Measurements from ENCODE around the gene PRG2. TPM values are rescaled to one million over a fixed set of nuclear protein-coding genes. Genes with fewer than 3 reads are reported as not detected.

The PRG2 gene
- polyA plus RNA-seq, 2 of the 4 experiments (the other 2 are of a cell fraction): not detected

GRCh38 chr11:57348052-57348451, 42.4 kb downstream of the PRG2 start:
- peak overlapping the region; percentile 51 to 73; a peak in 5 of 6 replicates for H3K27ac ChIP-seq
- peaks cover 18% of the 10 kb centered on the region for H3K4me1 ChIP-seq
- H3K4me2 ChIP-seq: no peak overlapping the region
- FAIRE-seq (no peak), ATAC-seq (peak; percentile 41 to 53; a peak in 5 of 6 replicates), DNase-seq (ENCODE audit: low read depth in 1 of 2, low spot score in 1 of 2) (no peak)
- H3K4me3 ChIP-seq: no peak overlapping the region
- TF ChIP-seq KDM5A (IDR thresholded peaks at IDR 0.05) (no peak), GATA3 (IDR thresholded peaks at IDR 0.05; ENCODE audit: borderline replicate concordance) (no peak), ZC3H11A (IDR thresholded peaks at IDR 0.05) (no peak), HEYL (CRISPR knock-in tag; IDR thresholded peaks at IDR 0.05) (no peak), HDAC2 (IDR thresholded peaks at IDR 0.05) (no peak), RAD21 (conservative IDR thresholded peaks at IDR 0.05 in 1 of 2, IDR thresholded peaks at IDR 0.05 in 1 of 2) (no peak), JUNB (IDR thresholded peaks at IDR 0.05) (no peak), E2F6 (IDR thresholded peaks at IDR 0.05; ENCODE audit: borderline replicate concordance, low read depth) (no peak), RCOR1 (IDR thresholded peaks at IDR 0.05; ENCODE audit: low read depth, low read length) (no peak), CHD4 (IDR thresholded peaks at IDR 0.05; ENCODE audit: borderline replicate concordance) (no peak), BCL3 (IDR thresholded peaks at IDR 0.05) (no peak), CTCF (IDR thresholded peaks at IDR 0.05) (no peak), FOSB (CRISPR knock-in tag; IDR thresholded peaks at IDR 0.05) (no peak)
- TF ChIP-seq, protein P1, sequence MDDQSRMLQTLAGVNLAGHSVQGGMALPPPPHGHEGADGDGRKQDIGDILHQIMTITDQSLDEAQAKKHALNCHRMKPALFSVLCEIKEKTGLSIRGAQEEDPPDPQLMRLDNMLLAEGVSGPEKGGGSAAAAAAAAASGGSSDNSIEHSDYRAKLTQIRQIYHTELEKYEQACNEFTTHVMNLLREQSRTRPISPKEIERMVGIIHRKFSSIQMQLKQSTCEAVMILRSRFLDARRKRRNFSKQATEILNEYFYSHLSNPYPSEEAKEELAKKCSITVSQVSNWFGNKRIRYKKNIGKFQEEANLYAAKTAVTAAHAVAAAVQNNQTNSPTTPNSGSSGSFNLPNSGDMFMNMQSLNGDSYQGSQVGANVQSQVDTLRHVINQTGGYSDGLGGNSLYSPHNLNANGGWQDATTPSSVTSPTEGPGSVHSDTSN (IDR thresholded peaks at IDR 0.05): no peak
- TF ChIP-seq, protein P2, sequence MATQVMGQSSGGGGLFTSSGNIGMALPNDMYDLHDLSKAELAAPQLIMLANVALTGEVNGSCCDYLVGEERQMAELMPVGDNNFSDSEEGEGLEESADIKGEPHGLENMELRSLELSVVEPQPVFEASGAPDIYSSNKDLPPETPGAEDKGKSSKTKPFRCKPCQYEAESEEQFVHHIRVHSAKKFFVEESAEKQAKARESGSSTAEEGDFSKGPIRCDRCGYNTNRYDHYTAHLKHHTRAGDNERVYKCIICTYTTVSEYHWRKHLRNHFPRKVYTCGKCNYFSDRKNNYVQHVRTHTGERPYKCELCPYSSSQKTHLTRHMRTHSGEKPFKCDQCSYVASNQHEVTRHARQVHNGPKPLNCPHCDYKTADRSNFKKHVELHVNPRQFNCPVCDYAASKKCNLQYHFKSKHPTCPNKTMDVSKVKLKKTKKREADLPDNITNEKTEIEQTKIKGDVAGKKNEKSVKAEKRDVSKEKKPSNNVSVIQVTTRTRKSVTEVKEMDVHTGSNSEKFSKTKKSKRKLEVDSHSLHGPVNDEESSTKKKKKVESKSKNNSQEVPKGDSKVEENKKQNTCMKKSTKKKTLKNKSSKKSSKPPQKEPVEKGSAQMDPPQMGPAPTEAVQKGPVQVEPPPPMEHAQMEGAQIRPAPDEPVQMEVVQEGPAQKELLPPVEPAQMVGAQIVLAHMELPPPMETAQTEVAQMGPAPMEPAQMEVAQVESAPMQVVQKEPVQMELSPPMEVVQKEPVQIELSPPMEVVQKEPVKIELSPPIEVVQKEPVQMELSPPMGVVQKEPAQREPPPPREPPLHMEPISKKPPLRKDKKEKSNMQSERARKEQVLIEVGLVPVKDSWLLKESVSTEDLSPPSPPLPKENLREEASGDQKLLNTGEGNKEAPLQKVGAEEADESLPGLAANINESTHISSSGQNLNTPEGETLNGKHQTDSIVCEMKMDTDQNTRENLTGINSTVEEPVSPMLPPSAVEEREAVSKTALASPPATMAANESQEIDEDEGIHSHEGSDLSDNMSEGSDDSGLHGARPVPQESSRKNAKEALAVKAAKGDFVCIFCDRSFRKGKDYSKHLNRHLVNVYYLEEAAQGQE (IDR thresholded peaks at IDR 0.05): no peak
- POLR2A ChIA-PET: no interaction called here
- WGBS (ENCODE audit: missing lambda C conversion rate): 71% methylated on average over 6 of the region's 7 CpGs
- CTCF ChIA-PET: interaction anchor here (1.1 to 13.0 kb wide), 11 partner anchors 12 to 295 kb away, joined by 3 to 139 read pairs (median 5); partner anchors contain the start of genes RTN4RL2 and TIMM10
- H3K9me3 ChIP-seq: peaks cover 15% of the 10 kb centered on the region

DNA sequence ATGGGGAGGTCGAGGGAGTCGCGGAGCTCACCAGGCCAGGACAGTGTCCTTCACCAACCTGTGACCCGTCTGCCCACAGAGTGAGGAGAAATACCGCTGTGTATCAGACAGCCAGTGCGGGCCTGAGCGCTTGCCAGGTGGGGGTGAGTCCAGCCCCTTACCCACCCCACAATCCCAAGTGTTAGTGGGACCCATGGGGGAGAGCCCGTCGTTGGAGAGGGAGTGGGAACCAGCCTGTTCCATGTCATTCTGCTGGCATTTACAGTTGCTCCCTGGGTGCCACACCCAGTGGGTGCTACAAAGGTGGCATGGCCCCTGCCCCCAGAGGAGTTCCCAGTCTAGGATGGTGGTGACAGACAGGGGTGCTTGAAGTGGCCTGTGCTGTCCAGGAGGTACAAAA, 43.1 kb downstream of the PRG2 start:
- ChIA-PET POLR2A (no interaction called here), CTCF (interaction anchor here (1.1 to 13.0 kb wide), 14 partner anchors 10 to 296 kb away, joined by 3 to 139 read pairs (median 8); partner anchors contain the start of genes P2RX3, RTN4RL2, TIMM10 and UBE2L6)
- Histone ChIP-seq H3K9me3 (peaks cover 15% of the 10 kb centered on the region), H3K4me2 (no peak overlapping the region), H3K27ac (peak overlapping the region; percentile 51 to 73; a peak in 5 of 6 replicates), H3K4me1 (peaks cover 18% of the 10 kb centered on the region), H3K4me3 (no peak overlapping the region)
- WGBS (ENCODE audit: missing lambda C conversion rate): 79% methylated on average over 9 of the region's 9 CpGs
- TF ChIP-seq CTCF (IDR thresholded peaks at IDR 0.05): no peak
- FAIRE-seq (no peak), ATAC-seq (no peak), DNase-seq (ENCODE audit: low read depth in 1 of 2, low spot score in 1 of 2) (no peak)

All from A549 (cell line).